ENCODE measurements around the gene MYOM1.

Gene MYOM1

DNA sequence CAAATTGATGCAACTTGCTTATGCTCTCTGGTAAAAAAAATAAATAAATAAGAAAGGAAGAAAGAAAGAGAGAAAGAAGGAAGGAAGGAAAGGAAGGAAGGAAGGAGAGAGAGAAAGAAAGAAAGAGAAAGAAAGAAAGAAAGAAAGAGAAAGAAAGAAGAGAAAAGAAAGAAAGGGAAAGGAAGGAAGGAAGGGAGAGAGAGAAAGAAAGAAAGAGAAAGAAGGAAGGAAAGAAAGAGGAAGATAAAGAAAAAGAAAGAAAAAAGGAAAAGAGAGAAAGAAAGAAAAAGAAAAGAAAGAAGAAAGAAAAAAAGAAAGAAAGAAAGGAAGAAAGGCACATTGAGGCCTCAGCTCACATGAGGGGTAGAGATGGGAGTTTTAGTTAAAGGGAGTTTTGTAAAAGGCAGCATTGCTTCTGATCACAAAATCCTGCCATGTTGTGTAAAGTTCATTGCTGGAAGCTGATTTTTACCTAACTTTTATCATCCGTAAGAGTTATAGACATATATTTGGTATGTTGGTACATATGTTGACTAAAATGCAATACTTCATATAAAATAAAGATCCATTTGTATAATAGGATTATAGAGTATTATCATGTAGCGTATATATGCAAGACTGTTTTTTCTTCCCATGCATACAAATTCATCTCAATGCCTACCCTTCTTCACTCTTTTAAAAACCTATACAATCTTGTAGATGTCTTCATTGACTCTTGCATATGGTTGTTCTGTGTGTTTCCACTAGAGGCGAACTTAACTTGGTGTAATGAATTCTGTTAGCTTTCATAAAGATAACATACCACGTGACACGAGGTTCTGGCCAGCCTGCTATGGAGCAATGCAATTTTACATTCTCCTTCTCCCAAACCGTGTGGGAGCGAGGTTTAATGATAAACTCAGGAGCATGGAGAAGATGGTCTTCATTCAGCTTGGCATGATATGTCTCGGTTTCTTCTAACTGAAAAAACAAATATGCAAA lies 32.8 kb downstream of the MYOM1 start:
- DNase-seq (ENCODE audit: low read depth in 2 of 2): no peak

DNA sequence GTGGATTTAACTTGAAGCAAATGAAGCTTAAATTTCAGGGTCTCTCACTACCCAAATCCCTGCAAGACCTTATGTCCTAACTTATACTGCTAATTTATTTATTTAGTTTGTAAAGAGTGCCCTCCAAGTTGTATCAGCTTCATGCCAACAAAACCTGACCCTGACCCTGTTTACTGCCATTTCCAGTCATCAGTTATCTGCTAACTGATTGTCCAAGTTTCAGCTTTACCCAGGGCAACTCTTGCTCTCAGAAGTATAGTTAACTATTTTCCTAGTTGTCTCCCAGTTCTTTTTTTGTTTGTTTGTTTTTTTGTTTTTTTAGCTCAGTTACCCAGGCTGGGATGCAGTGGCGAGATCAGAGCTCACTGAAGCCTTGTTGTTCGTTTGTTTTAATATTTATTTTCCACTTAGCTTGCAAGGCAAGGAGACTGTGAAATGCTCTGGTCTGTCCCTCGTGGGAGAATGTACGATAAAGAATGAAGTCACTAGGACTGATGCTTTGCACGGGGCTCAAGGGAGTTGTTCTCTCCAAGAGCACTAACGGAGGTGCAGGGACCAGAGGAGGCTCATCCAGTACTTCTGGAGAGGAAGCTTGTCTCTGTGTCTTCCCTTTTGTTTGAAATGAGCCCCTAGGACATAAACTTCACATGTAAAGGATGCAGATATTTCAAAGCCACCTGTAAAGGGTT lies 35.3 kb downstream of the MYOM1 start:
- no peak for DNase-seq (ENCODE audit: low read depth in 2 of 2)

DNA sequence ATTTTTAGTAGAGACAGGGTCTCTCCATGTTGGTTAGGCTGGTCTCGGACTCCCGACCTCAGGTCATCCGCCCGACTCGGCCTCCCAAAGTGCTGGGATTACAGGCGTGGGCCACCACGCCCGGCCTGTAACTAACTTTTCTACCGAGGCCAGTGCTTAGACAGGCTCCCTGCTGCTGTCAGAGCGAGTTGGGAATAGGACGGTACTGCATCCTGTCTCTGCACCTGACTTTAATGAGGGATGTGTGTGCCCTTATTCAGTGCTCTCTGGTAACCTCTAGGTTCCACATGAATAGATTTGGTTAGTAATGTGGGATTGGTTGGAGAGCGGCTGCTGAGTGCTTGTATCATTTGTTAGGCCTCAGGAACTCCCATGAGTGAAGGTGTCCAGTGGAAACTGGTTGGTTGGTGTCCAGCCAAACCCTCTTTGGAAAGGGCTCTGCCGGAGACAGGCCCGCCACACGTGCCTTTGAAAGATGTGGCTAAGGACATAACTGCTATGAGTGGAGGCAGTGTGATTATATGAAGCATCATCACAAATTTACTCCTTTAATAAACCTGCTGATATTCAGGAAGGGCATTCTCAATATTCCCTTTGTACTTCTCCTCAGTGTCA lies 36.6 kb downstream of the MYOM1 start:
- DNase-seq (ENCODE audit: low read depth in 2 of 2): no peak

GRCh38 chr18:3180325-3180724 lies 39.4 kb downstream of the MYOM1 start:
- no peak for DNase-seq (ENCODE audit: low read depth in 2 of 2)

- no peak for DNase-seq (ENCODE audit: low read depth in 2 of 2)
These were observed 40.2 kb downstream of the MYOM1 start for GRCh38 chr18:3179430-3180089.

GRCh38 chr18:3177902-3178687 lies 41.7 kb downstream of the MYOM1 start:
- DNase-seq (ENCODE audit: low read depth in 2 of 2): no peak

DNA sequence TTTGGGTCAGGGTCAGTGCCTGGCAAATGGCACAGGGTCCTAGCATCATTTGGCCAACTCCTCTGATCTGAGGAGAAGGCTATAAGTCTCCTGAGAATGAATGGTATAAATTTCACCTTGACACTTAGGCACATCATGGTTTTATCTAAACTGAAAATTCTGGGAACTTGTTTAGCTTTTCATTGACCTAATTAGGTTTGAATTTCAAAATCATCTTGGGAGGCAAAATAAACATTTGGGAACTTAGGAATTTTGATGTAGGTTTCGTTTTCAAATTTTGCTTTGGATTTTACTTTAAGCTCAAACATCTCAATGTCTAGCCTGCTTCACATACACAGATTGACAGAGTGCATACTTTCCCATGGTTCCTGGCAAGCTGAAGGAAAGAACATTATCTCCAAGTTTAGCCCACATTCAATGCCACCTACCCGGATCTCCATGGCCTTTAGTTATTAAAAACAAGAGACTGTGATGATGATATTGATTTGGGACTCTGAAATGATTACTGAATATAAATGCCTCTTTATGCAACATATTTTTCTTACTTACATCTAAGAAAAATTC lies 44.5 kb downstream of the MYOM1 start:
- no peak for DNase-seq (ENCODE audit: low read depth in 2 of 2)

GRCh38 chr18:3172097-3172496 lies 47.7 kb downstream of the MYOM1 start:
- no peak for DNase-seq (ENCODE audit: low read depth in 2 of 2)

GRCh38 chr18:3171631-3172030 lies 48.1 kb downstream of the MYOM1 start:
- no peak for DNase-seq (ENCODE audit: low read depth in 2 of 2)

- no peak for DNase-seq (ENCODE audit: low read depth in 2 of 2)
These were observed 49.2 kb downstream of the MYOM1 start for GRCh38 chr18:3170441-3171161.

- no peak for DNase-seq (ENCODE audit: low read depth in 2 of 2)
These were observed 55.4 kb downstream of the MYOM1 start for GRCh38 chr18:3164381-3164780.

DNA sequence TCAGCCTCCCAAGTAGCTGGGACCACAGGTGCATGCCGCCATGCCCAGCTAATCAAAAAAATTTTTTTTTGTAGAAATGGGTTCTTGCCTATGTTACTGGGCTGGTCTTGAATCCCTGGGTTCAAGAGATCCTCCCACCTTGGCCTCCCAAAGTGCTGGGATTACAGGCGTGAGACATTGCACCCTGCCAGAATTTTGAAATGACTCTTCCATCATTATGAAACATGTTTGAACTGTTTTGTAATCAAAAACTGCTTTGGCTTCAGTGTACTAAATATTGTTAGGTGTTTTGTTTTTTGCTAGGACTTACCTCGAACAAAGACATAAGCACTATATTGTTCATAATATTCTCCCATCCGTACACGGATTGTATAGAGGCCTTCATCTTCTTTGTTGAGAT lies 55.8 kb downstream of the MYOM1 start:
- no peak for DNase-seq (ENCODE audit: low read depth in 2 of 2)

- no peak for DNase-seq (ENCODE audit: low read depth in 2 of 2)
These were observed 57.6 kb downstream of the MYOM1 start for GRCh38 chr18:3162181-3162580.

- DNase-seq (ENCODE audit: low read depth in 2 of 2): no peak
These were observed 59.9 kb downstream of the MYOM1 start for GRCh38 chr18:3159830-3160229.

GRCh38 chr18:3157606-3158005 lies 62.2 kb downstream of the MYOM1 start:
- DNase-seq (ENCODE audit: low read depth in 2 of 2): no peak

DNA sequence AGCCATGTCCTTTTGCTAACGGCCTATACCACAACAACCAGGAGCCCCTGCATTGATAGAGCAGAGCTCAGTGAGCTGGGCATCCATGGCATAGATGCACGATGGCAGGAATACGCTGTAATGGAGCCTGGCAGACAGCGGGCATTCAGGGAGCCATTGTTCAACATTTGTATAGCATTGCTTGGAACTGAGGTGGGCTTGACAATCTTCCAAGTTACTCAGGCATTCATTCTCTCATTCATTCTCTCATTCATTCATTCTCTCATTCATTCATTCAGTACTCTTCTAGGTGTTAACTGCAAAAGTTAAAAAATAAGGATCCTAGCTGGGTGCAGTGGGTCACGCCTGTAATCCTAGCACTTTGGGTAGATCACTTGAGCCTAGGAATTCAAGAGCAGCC lies 62.7 kb downstream of the MYOM1 start:
- DNase-seq (ENCODE audit: low read depth in 2 of 2): no peak

DNA sequence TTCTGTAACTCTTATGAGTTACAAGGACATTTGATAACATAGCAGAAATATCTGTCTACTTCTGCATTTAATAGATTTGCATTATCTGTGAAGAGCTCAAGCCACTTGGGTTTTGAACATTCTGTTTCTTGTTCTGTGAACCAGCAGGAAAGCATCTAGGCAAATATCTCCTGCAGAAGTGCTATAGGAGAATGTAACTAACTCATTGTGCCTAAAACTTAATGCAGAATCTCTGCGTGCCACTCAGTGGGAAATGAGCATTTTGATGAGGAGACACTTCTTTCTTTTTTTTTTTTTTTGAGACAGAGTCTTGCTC lies 63.5 kb downstream of the MYOM1 start:
- no peak for DNase-seq (ENCODE audit: low read depth in 2 of 2)

DNA sequence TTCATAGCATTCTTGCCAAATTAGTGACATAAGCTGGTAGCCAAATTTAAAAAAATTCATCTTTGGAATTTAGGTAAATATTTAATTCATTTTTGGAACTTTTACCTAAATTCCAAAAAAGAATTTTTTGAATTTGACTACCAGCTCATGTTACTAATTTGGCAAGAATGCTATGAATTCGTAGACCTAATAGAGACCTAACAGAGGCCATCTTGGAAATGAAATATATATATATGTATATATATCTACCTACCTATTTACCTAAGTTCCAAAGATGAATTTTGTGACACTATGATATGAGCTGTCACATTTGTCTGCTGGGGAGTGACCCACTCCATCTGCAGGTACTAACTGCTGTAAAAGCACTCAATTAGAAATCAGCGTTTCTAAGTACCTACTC lies 65.6 kb downstream of the MYOM1 start:
- DNase-seq (ENCODE audit: low read depth in 2 of 2): no peak

- no peak for DNase-seq (ENCODE audit: low read depth in 2 of 2)
These were observed 66.6 kb downstream of the MYOM1 start for GRCh38 chr18:3153107-3153704.

- no peak for DNase-seq (ENCODE audit: low read depth in 2 of 2)
These were observed 67.5 kb downstream of the MYOM1 start for GRCh38 chr18:3152294-3152693.
